ENCODE measurements around the gene CACNA2D4. TPM values are rescaled to one million over a fixed set of nuclear protein-coding genes. Genes with fewer than 3 reads are reported as not detected.
"Not testable (repeated sequence)": the region's sequence is repeated elsewhere in the genome, so short reads cannot be mapped to it uniquely, and the experiment has no call there.

Gene CACNA2D4
- total RNA-seq, 1 donor from 2014 or later = 8.6 TPM

- DNase-seq (ENCODE audit: low spot score) = no peak
These were observed 85.5 kb downstream of the CACNA2D4 start for GRCh38 chr12:1832801-1833595.

DNA sequence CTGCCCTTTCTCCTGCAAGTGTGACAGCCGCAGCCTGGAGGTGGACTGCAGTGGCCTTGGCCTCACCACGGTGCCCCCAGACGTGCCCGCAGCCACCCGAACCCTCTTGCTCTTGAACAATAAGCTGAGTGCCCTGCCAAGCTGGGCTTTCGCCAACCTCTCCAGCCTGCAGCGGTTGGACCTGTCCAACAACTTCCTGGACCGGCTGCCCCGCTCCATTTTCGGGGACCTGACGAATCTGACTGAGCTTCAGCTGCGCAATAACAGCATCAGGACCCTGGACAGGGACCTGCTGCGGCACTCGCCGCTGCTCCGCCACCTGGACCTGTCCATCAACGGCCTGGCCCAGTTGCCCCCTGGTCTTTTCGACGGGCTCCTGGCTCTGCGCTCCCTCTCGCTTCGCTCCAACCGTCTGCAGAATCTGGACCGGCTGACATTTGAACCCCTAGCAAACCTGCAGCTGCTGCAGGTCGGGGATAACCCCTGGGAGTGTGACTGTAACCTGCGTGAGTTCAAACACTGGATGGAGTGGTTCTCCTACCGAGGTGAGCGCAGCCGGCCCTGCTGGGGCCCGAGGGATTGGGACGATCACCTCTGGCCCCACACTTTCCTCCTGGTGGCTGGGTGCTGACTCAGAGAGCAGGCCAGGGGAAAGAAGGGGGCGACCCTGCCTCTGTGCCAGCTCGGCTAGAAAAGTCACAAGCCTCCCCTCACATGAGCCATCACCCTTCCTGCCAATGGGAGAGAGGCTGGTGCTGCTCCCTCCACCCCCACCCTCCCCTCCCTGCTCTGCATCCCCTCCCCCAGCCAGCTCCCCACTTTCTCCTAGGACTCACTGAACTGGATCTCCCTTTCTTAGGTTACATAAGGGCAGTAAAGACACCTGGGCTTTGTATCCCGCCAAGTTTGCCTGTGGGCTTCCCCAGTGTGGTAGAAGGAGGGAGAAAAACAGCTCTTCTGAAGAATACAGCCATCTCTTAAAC, 87.2 kb downstream of the CACNA2D4 start:
- peak; percentile 89 for DNase-seq (ENCODE audit: low spot score)

DNA sequence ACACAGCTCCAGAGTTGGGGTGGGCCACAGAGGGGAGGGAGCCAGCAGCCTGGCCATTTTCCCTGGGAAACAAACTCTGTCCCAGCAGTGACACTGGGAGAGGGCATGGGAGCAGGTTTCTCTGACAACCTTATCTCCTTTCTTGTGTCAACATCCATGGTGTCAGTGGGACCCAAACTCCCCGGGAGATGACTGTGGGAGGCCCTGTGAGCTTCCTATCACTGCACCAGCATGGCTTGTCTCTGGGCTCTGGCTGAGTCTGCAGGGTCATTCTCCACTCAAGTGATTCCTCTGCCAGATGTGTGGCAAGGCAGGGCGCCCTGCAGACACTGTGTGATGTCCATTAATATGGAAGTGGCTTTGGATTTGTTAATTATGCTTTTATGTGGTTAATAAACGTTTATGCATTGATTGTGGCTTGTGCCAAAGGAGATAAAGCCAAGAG, 88.0 kb downstream of the CACNA2D4 start:
- no peak for DNase-seq (ENCODE audit: low spot score)

DNA sequence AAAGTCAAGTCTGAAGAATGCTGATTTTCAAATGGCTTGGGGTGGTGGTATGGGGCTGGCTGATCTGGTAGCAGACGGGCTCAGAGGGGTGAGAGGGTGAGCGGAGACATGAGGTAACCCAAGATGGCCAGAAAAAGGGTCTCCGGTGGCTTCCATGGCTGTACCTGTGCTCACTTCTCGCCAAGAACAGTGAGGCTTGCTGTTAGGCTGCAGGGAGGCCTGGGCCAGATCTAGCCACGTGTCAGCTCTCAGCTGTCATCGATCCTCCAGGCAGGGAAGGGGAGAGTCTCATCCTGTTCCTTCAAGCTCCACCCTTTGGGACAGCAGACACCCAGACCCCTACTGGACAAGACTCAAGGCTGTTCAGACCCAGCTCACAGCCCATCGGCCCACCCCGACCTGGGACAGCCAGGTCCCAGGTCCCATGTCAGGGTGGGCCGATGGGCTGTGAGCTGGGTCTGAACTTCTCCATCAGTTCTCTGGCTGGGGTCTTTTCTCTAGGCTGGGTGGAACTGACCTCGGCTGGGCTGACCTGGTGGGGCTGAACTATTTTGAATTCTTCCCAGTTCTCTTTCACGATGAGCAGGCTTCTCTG, 89.0 kb downstream of the CACNA2D4 start:
- DNase-seq (ENCODE audit: low spot score) = no peak

DNA sequence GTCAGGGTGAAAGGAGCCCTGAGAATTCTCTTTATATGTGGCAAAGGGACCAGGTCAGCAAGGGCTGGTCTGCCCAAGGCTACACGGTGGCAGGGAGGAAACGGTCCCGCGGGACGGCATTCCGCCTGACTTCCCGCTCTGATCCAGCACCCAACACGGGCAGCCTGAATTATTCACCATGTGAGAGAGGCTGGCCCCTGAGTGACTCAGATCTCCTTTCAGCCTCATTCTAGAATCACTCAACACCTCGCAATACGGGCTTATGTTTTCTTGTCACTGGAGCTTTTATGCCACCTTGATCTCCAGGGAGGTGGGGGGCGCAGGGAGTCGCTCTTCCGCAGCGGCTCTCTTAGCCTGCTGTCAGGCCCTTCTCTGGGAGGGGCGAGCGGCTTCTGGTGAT, 89.6 kb downstream of the CACNA2D4 start:
- DNase-seq (ENCODE audit: low spot score) = no peak

DNA sequence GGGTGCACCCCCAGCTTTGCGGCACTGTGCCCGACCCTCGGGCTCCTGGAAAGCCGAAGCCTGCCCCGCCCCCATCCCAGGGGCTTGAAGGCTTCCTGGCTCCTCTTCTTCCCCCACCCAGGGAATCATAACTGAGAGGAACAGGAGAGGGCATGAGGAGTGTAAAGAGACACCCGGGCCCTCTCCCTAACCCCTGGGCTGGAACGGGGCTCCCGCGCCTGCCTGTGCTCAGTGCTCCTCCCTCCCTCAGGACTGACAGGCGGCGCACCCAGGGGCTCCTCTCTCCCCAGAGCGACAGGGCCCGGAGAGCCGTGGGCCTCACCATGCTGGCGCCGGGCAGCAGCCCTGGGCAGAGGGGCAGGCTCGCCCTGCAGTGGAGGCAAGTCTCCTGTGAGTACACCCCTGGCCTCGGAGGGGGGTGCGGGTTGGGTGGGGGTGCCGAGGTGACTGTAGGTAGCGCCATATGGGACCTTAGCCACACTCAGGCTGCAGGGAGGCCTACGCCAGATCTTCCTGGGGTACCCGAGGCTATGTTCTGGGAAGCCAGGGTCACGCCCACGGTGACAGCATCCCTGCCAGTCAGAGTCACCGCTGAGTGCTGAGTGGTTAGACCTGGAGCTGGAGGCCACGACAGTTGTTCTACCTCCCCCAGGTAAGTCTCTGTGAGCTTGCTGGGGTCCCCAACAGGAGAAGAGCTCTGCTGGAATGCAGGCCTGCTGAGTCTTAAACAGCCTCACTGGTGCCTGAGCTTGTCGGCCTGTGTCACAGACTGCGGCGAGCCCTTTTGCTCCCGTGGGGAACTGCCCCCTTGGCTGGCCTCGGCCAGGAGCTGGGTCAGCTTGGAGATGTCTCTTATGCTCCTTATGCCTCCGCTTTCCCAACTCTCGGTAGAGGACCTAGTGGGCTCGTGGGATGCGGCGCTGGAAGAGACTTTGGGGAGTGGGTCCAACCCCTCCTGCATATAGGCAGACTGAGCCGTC, 90.3 kb downstream of the CACNA2D4 start:
- DNase-seq (ENCODE audit: low spot score) = no peak

DNA sequence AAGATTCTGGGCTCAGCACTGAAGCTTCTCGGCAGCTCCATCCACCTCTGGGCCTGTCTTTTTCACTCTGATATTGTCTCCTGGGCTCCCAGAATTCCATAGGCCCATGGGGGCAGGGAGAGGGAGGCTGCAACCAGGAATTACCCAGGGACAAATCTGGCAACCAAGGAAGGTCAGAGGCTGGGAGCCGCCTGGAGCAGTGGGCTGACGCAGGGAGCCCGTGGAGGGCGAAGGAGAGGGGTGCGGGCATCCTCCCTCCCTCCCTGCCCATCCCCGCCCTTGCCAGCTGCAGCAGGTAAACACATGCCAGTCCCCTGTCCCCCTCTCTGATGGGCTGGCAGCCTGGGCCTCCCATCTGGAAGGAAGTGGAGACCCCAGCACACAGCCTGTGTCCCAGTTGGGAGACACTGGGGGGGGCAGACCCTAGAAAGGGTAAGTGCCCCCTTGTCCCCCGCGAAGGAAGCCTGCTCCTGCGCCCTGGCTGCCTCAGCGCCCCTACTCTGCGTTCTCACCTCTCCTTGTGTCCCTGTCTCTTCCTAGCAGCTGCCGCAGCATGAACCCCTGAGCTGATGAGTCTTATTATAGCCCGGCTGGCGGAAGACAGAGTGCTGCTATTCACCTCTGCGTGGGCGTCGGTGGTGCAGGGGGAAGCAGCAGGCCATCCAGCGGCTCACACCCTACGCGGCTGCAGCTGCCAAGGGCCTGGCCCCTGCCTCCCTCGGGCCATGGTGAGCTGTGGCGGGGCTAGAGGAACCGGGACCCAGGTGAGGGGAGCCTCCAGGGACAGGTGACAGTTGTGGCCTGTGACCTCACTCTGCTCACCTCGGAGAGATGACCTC, 91.4 kb downstream of the CACNA2D4 start:
- no peak for DNase-seq (ENCODE audit: low spot score)

GRCh38 chr12:1826401-1826800, 92.1 kb downstream of the CACNA2D4 start:
- no peak for DNase-seq (ENCODE audit: low spot score)

- no peak for DNase-seq (ENCODE audit: low spot score)
These were observed 92.9 kb downstream of the CACNA2D4 start for GRCh38 chr12:1825382-1826102.

- no peak for DNase-seq (ENCODE audit: low spot score)
These were observed 95.2 kb downstream of the CACNA2D4 start for GRCh38 chr12:1823237-1823636.

DNA sequence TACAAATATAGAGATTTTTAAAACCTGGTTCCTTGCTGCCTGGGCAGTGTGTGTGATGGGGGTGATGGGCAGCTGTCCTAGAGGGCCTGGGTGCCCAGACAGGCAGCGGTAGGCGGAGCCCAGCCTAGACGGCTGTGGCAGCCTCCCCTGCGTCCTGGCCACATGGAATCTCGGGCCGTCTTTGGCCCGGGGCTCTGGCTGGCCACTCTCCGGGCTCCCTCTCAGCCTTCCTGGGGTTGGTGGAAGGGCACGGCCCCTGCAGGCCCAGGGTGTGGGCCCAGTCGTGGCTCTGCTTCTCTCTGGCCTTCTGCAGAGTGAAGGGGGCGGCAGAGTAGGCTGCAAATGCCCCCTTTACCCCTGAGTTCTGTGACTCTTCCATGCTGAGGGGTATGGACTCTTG, 95.8 kb downstream of the CACNA2D4 start:
- no peak for DNase-seq (ENCODE audit: low spot score)

- DNase-seq (ENCODE audit: low spot score) = no peak
These were observed 96.6 kb downstream of the CACNA2D4 start for GRCh38 chr12:1821805-1822204.

DNA sequence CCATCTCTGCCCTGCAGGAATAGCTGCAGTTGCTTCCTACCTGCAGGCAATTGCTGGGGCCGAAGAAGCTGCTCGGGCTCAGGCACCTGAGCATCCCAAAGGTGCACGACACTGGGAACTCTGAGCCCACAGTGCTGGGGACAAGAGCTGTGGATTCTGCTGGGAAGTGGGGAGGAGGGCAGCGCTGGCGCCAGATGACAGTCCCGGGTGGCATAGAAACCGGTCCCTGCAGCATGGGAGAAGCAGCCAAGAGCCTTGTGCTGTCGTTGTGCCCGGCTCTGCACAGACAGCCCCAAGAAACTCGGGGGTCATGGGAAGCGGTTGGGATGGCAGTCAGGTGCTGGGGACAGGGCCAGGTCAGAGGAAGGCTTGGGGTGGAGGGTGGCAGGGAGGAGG, 97.6 kb downstream of the CACNA2D4 start:
- no peak for DNase-seq (ENCODE audit: low spot score)

DNA sequence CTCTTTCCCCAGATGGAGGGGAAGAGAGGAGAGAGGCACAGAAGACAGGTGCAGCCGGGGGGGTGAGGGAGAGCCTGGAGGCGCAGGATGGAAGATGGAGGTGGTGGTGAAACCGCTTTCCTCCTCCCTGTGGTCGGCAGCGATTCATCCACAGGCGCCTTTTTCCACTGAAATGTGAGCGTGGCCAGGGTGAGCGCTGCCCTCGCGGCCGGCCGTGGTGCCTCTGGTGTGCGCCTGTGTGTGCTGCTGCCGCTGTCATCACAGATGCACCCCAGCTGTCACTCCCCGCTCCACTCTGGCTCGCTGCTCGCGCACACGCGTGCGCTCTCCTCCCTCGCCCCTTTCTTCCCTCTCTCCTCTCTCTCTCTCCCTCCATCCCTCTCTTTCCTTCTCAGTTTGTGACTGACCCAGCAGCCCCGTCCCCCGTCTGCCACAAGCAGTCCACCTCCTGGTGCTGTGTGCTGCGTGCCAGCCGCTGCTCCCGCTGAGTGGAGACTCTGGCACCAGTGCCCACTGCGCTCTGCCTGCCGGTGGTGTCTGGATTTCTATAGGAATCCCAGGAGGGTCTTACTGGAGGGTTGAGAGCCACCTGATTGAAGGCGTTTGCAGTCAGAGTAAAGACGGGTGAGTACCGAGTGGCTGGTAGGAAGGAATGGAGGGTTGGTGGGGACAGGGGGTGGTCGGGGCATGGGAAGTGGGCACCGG, 98.1 kb downstream of the CACNA2D4 start, which contains the start of gene LRTM2:
Gene LRTM2, plus strand, starts transcription at position 375 of the 705 bp plus-strand sequence. CDS start 7,584 bp downstream, outside the sequence.
- no peak for DNase-seq (ENCODE audit: low spot score)

DNA sequence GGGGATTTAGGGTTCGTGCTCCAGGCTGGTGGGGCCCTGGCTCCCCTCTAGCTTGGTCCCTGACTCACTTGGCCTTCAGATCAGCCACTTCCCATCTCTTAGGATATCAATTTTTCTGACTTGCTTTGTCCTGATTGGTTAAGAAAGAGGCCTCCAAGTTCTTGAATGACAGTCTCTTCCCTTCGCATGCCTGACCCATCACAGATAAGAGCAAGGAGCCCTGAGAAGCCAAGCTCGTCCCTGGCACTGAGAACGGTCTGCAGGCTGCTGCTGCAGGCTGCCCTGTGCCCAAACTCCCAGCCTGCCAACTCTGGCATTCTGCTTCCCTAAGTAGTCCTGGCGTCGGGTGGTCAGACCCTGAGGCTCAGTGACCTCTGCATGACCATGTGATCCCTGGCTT, 98.9 kb downstream of the CACNA2D4 start:
- DNase-seq (ENCODE audit: low spot score) = no peak

DNA sequence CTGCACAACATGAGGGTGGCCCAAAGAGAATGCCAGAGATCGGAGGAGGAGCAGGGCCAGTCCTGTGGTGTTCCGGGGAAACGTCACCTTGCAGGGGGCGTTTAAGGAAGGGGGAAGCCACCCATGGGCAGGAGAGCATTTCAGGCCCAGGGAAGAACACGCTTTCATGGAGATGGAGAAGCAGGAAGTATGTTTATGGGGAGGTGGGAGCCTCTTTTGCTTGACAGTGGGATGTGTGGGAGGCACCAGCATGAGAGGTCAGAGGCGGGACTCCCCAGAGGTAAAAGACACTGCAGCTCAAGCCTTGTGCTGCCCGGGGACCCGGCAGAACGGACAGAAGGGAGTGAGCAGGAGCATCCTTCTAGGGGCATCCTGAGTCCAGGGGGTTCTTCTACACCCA, 99.4 kb downstream of the CACNA2D4 start:
- no peak for DNase-seq (ENCODE audit: low spot score)

DNA sequence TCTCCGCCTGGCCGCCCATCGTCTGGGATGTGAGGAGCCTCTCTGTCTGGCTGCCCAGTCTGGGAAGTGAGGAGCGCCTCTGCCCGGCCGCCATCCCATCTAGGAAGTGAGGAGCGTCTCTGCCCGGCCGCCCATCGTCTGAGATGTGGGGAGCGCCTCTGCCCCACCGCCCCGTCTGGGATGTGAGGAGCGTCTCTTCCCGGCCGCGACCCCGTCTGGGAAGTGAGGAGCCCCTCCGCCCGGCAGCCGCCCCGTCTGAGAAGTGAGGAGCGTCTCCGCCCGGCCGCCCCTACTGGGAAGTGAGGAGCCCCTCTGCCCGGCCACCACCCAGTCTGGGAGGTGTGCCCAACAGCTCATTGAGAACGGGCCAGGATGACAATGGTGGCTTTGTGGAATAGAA, 100.5 kb downstream of the CACNA2D4 start:
- not testable (repeated sequence) for DNase-seq (ENCODE audit: low spot score)

DNA sequence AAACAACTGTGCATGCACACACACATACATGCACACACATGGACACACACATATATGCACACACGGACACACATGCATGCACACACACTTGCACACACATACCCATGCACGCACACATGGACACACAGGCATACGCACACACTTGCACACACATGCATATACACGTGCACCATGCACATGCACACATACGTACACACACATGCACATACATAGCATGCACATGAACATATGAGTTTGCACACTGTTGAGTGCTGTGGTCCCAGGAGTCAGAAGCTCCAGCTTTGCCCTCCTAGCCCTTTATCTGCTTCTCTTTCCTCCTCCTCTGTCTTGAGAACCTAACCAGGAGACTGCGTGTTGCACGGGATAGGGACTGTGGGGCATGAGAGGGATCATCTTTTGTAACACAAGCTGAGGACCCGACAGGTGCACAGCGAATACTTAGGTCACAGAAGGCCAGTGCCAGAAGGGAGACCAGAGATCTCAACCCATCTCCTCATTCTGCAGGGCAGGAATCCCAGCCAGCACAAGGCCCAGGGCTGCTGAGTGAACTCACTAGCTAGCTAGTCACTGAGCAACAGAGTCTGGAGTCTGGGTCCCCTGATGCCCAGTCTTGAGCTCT, 101.6 kb downstream of the CACNA2D4 start:
- DNase-seq (ENCODE audit: low spot score) = no peak
